K562 (cell line): ENCODE data around the gene DGLUCY.

Source experiments
- ATF6 ChIP-seq: sonication (generic); formaldehyde crosslinking; IDR thresholded peaks from 2 replicates; pipeline ENCODE4 v1.4.0; 2020; ENCODE audit warnings: mild to moderate bottlenecking, missing genetic modification reagents
- ATF7 ChIP-seq: fragments of 450-650 bp; IDR thresholded peaks from 2 replicates; pipeline ENCODE4 v1.7.1; 2014; ENCODE audit warnings: mild to moderate bottlenecking, moderate library complexity
- CHAMP1 ChIP-seq: fragments of 450-650 bp; IDR thresholded peaks from 2 replicates; pipeline ENCODE4 v1.6.1; 2016; ENCODE audit warnings: mild to moderate bottlenecking
- CHD4 ChIP-seq: fragments of 200-600 bp; sonication (generic); IDR thresholded peaks from 3 replicates; pipeline ENCODE4 v1.6.1; 2012; ENCODE audit warnings: low read depth, mild to moderate bottlenecking, mixed read lengths, low read length, inconsistent platforms; ENCODE audit not compliant: insufficient read depth, insufficient replicate concordance, poor library complexity, severe bottlenecking
- CTCF ChIP-seq, 3 experiments: IDR thresholded peaks in 2 of 3; conservative IDR thresholded peaks in 1 of 3; 2 replicates each; pipeline ENCODE4 v1.5.1; 2011 to 2012; ENCODE audit warnings: low read length in 3 of 3, mild to moderate bottlenecking in 3 of 3, control low read depth in 2 of 3, improper control_type of control experiment in 1 of 3, inconsistent platforms in 1 of 3, low read depth in 1 of 3, mixed read lengths in 1 of 3, moderate library complexity in 1 of 3; ENCODE audit not compliant: insufficient read depth in 2 of 3
- ETV6 ChIP-seq, 3 experiments: fragments of 150-350 bp in 1 of 3; sonication (generic) in 1 of 3; formaldehyde crosslinking in 1 of 3; IDR thresholded peaks; 2 replicates each; pipeline versions ENCODE4 v1.6.1 to v1.8.0; 2014 to 2022; ENCODE audit warnings: borderline replicate concordance in 2 of 3, low read depth in 2 of 3, antibody characterized with exemption in 1 of 3, low read length in 1 of 3, mild to moderate bottlenecking in 1 of 3, missing genetic modification reagents in 1 of 3
- FOXO4 ChIP-seq: fragments of 450-650 bp; formaldehyde crosslinking; IDR thresholded peaks from 2 replicates; pipeline ENCODE4 v1.4.0; 2020; ENCODE audit warnings: mild to moderate bottlenecking, moderate library complexity
- IRF2 ChIP-seq: sonication (generic); formaldehyde crosslinking; IDR thresholded peaks from 2 replicates; pipeline ENCODE4 v1.8.1; 2022; ENCODE audit warnings: mild to moderate bottlenecking, missing genetic modification reagents
- POLR2AphosphoS5 ChIP-seq: IDR thresholded peaks from 2 replicates; pipeline ENCODE4 v1.6.1; 2011; ENCODE audit warnings: mild to moderate bottlenecking, low read depth, low read length, moderate library complexity; ENCODE audit not compliant: control insufficient read depth, insufficient read depth
- RREB1 ChIP-seq: fragments of 250-450 bp; sonication (Bioruptor Pico); IDR thresholded peaks from 2 replicates; pipeline ENCODE4 v1.4.0; 2020
- TCF7L2 ChIP-seq: fragments of 150-350 bp; IDR thresholded peaks from 2 replicates; pipeline ENCODE4 v1.6.1; 2016; ENCODE audit warnings: low read depth, mild to moderate bottlenecking, low read length, moderate library complexity
- ZNF395 ChIP-seq: fragments of 200-800 bp; sonication (Bioruptor generic); IDR thresholded peaks from 2 replicates; pipeline ENCODE4 v1.6.1; 2017; ENCODE audit warnings: missing genetic modification characterization, missing compliant biosample characterization
- ZNF57 ChIP-seq: fragments of 450-650 bp; formaldehyde crosslinking; IDR thresholded peaks from 2 replicates; pipeline ENCODE4 v1.4.0; 2020; ENCODE audit warnings: mild to moderate bottlenecking, moderate library complexity

GRCh38 chr14:91265404-91265803, 151.5 kb downstream of the DGLUCY start:
- TF ChIP-seq IRF2 (CRISPR knock-in tag) (no peak), RREB1 (CRISPR knock-in tag) (no peak), CTCF (IDR thresholded peaks at IDR 0.05 in 2 of 3, conservative IDR thresholded peaks at IDR 0.05 in 1 of 3; ENCODE audit: insufficient read depth in 2 of 3, low read depth in 1 of 3, low read length in 3 of 3) (no peak), POLR2AphosphoS5 (no peak), ZNF395 (CRISPR knock-in tag) (no peak), ATF6 (no peak), CHAMP1 (no peak), ETV6 (IDR thresholded peaks at IDR 0.05; ENCODE audit: borderline replicate concordance in 1 of 2, low read depth in 2 of 2, low read length in 1 of 2) (no peak), ETV6 (CRISPR knock-in tag; IDR thresholded peaks at IDR 0.05; ENCODE audit: borderline replicate concordance) (no peak), ATF7 (no peak), CHD4 (no peak), ZNF57 (CRISPR knock-in tag) (no peak), TCF7L2 (no peak), FOXO4 (no peak)
